Stimulated activated CD8-positive, alpha-beta memory T cell treated with anti-CD3 and anti-CD28 coated beads, Interleukin-7, amount 100 ng/mL, for 48 hours (primary cell): ENCODE results near the gene CCL25.

ENCODE experiments used
- DNase-seq, 2 donors: peaks; one replicate each; pipeline ENCODE4 v3.0.0-alpha.2; 2020; ENCODE audit warnings: low read depth in 1 of 2; ENCODE audit errors: extremely low read depth in 1 of 2

Gene CCL25

GRCh38 chr19:8044018-8044417, 8.5 kb upstream of the CCL25 start:
- DNase-seq, result no peak

GRCh38 chr19:8045872-8046568, 6.5 kb upstream of the CCL25 start:
- DNase-seq, result no peak

GRCh38 chr19:8046569-8047165, 5.9 kb upstream of the CCL25 start:
- no peak for DNase-seq

- DNase-seq, result peak; percentile 79 to 91
Observed at GRCh38 chr19:8050274-8051096, 2.1 kb upstream of the CCL25 start.

GRCh38 chr19:8054169-8054568, 1.6 kb downstream of the CCL25 start:
- DNase-seq, result no peak

- no peak for DNase-seq
Observed at GRCh38 chr19:8056533-8056932, 4.0 kb downstream of the CCL25 start.

GRCh38 chr19:8057545-8058270, 5.1 kb downstream of the CCL25 start:
- DNase-seq, result no peak

GRCh38 chr19:8064911-8065874, 12.6 kb downstream of the CCL25 start:
- DNase-seq, result no peak

- DNase-seq, result no peak
Observed at GRCh38 chr19:8065875-8066261, 13.3 kb downstream of the CCL25 start.

- no peak for DNase-seq
Observed at GRCh38 chr19:8069096-8069973, 16.8 kb downstream of the CCL25 start.

- DNase-seq, result no peak
Observed at GRCh38 chr19:8071912-8072311, 19.4 kb downstream of the CCL25 start.

GRCh38 chr19:8074501-8074900, 21.9 kb downstream of the CCL25 start:
- no peak for DNase-seq

- DNase-seq, result no peak
Observed at GRCh38 chr19:8075158-8076074, 22.9 kb downstream of the CCL25 start.

GRCh38 chr19:8079988-8080387, 27.4 kb downstream of the CCL25 start:
- no peak for DNase-seq

GRCh38 chr19:8080832-8081231, 28.3 kb downstream of the CCL25 start:
- DNase-seq, result no peak

- DNase-seq, result no peak
Observed at GRCh38 chr19:8081569-8082550, 29.3 kb downstream of the CCL25 start.

- DNase-seq, result no peak
Observed at GRCh38 chr19:8083141-8083540, 30.6 kb downstream of the CCL25 start.
